B cell (primary cell): ENCODE results near the gene AKIRIN1. TPM values are rescaled to one million over a fixed set of nuclear protein-coding genes. Genes with fewer than 3 reads are reported as not detected.
"Not testable (repeated sequence)": the region's sequence is repeated elsewhere in the genome, so short reads cannot be mapped to it uniquely, and the experiment has no call there.

Experiments used
- ATAC-seq: fragments of 200-7000 bp; cut with Tn5 transposase; one replicate; pipeline ENCODE4 v1.10.0; 2021; ENCODE audit warnings: low read depth, mild to moderate bottlenecking, moderate number of reproducible peaks, moderate library complexity
- CTCF ChIA-PET: fragments of 350-600 bp; sonication (Branson Sonifier 250); formaldehyde crosslinking; loops from one replicate; lab custom pipeline; 2021; ENCODE audit warnings: antibody characterized with exemption, inconsistent platforms; lab: Charles Lee
- POLR2A ChIA-PET: fragments of 350-600 bp; sonication (Branson Sonifier 250); formaldehyde crosslinking; loops from one replicate; lab custom pipeline; 2021; ENCODE audit warnings: antibody characterized with exemption; lab: Charles Lee
- DNase-seq: peaks from one replicate; pipeline ENCODE4 v3.0.0; 2013
- H2AFZ ChIP-seq: 2 replicates; pipeline ENCODE4 v1.6.1; 2012; ENCODE audit warnings: mild to moderate bottlenecking, low read depth, low read length; ENCODE audit not compliant: insufficient read depth, poor library complexity, severe bottlenecking
- H3K27ac ChIP-seq, 2 donors: 1 replicate in 1 of 2; 2 replicates in 1 of 2; pipeline ENCODE4 v1.5.1; 2012 to 2013; ENCODE audit warnings: low read length in 2 of 2, mild to moderate bottlenecking in 2 of 2, moderate library complexity in 1 of 2
- H3K27me3 ChIP-seq, 4 experiments: fragments of 200-600 bp in 1 of 4; sonication (generic) in 1 of 4; replicated peaks in 1 of 4; 1 replicate in 2 of 4; 2 replicates in 2 of 4; pipeline versions ENCODE4 v1.6.1 to v1.7.0; 2013 to 2016; ENCODE audit warnings: low read length in 3 of 4, mild to moderate bottlenecking in 2 of 4, mixed read lengths in 1 of 4, moderate library complexity in 1 of 4; ENCODE audit not compliant: insufficient read depth in 4 of 4, control insufficient read depth in 3 of 4; ENCODE audit errors: control extremely low read depth in 1 of 4
- H3K36me3 ChIP-seq, 2 experiments: replicated peaks in 1 of 2; 1 replicate in 1 of 2; 2 replicates in 1 of 2; pipeline versions ENCODE4 v1.6.1 to v1.7.1; 2013; ENCODE audit warnings: low read length in 1 of 2; ENCODE audit not compliant: insufficient read depth in 2 of 2, control insufficient read depth in 1 of 2; ENCODE audit errors: control extremely low read depth in 1 of 2, extremely low read depth in 1 of 2
- H3K4me1 ChIP-seq, 2 donors: fragments of 200-600 bp in 1 of 2; sonication (generic) in 1 of 2; 1 replicate in 1 of 2; 2 replicates in 1 of 2; pipeline versions ENCODE4 v1.5.1 to v1.6.1; 2013 to 2017; ENCODE audit warnings: low read length in 2 of 2; ENCODE audit not compliant: control insufficient read depth in 2 of 2, insufficient read depth in 2 of 2
- H3K4me2 ChIP-seq: replicated peaks from 2 replicates; pipeline ENCODE3; 2012; ENCODE audit warnings: mild to moderate bottlenecking, low read depth, low read length; ENCODE audit not compliant: poor library complexity, severe bottlenecking
- H3K4me3 ChIP-seq, 5 experiments: fragments of 200-600 bp in 1 of 5; sonication (generic) in 1 of 5; 1 replicate in 3 of 5; 2 replicates in 2 of 5; pipeline versions ENCODE4 v1.5.1 to v1.7.0; 2011 to 2016; ENCODE audit warnings: low read length in 4 of 5, mild to moderate bottlenecking in 4 of 5, low read depth in 2 of 5, control low read depth in 1 of 5, moderate library complexity in 1 of 5; ENCODE audit not compliant: insufficient read depth in 1 of 5; ENCODE audit errors: control extremely low read depth in 1 of 5, extremely low read depth in 1 of 5
- H3K79me2 ChIP-seq: fragments of 200-600 bp; sonication (generic); one replicate; pipeline ENCODE4 v1.6.0; 2016; ENCODE audit warnings: low read length; ENCODE audit not compliant: control insufficient read depth, insufficient read depth
- H3K9ac ChIP-seq: fragments of 200-600 bp; sonication (generic); 2 replicates; pipeline ENCODE4 v1.6.1; 2017; ENCODE audit warnings: mild to moderate bottlenecking, low read length, moderate library complexity
- H3K9me3 ChIP-seq, 3 donors: one replicate each; pipeline versions ENCODE4 v1.6.1 to v1.7.1; 2013; ENCODE audit warnings: low read length in 2 of 3; ENCODE audit not compliant: control insufficient read depth in 2 of 3, insufficient read depth in 1 of 3; ENCODE audit errors: control extremely low read depth in 1 of 3
- H4K20me1 ChIP-seq: 2 replicates; pipeline ENCODE4 v1.6.0; 2012; ENCODE audit warnings: mild to moderate bottlenecking, low read length; ENCODE audit not compliant: insufficient read depth, control insufficient read depth, poor library complexity, severe bottlenecking
- H3K27ac Mint-ChIP-seq: one replicate; pipeline ENCODE4 v1.8.0; 2021; ENCODE audit warnings: mixed read lengths
- H3K27me3 Mint-ChIP-seq: one replicate; pipeline ENCODE4 v1.8.0; 2021; ENCODE audit warnings: mixed read lengths
- H3K4me1 Mint-ChIP-seq: one replicate; pipeline ENCODE4 v1.8.0; 2021; ENCODE audit warnings: mixed read lengths
- H3K4me3 Mint-ChIP-seq: one replicate; pipeline ENCODE4 v1.8.0; 2021; ENCODE audit warnings: mixed read lengths
- H3K9me3 Mint-ChIP-seq: one replicate; pipeline ENCODE4 v1.8.0; 2022; ENCODE audit warnings: mixed read lengths; ENCODE audit not compliant: insufficient read depth
- CTCF ChIP-seq: fragments of 200-600 bp; IDR thresholded peaks from one replicate; pipeline ENCODE4 v1.8.0; 2022; ENCODE audit warnings: antibody characterized with exemption, mild to moderate bottlenecking
- EZH2 ChIP-seq: IDR thresholded peaks from 2 replicates; pipeline ENCODE4 v1.6.1; 2012; ENCODE audit warnings: borderline replicate concordance, low read depth, mild to moderate bottlenecking, moderate library complexity, low read length; ENCODE audit not compliant: insufficient read depth, poor library complexity, severe bottlenecking
- WGBS: methylation state at CpG from one replicate; pipeline ENCODE4 v1.1.5; 2013; ENCODE audit warnings: missing lambda C conversion rate; ENCODE audit not compliant: insufficient coverage; 5-methylcytosine and 5-hydroxymethylcytosine counted together
- intact Hi-C: fragments of 100-400 bp; cut with micrococcal nuclease; formaldehyde crosslinking; loops from one replicate; pipeline ENCODE4 v1.10.0; 2022
- polyA plus RNA-seq: library from polyadenylated mRNA; depleted of rRNA; stranded (reverse); fragments of >200 nt; gene quantifications from 2 replicates; pipeline ENCODE4 v1.2.3, GENCODE V29; 2012
- total RNA-seq, 2 donors: library from RNA; stranded (reverse); fragments of 120-200 nt in 1 of 2; gene quantifications; 1 replicate in 1 of 2; 2 replicates in 1 of 2; pipeline versions ENCODE4 v1.2.3 to v1.2.4, GENCODE V29; 2013 to 2022

AKIRIN1 gene
- total and polyA plus RNA-seq, 2 donors (not counting 1 experiment from before 2014, with no cell fraction given): 36.5 to 59.7 TPM

GRCh38 chr1:39016604-39017171 lies 25.6 kb downstream of the AKIRIN1 start:
- no peaks in the 10 kb centered on the region for H3K4me1 Mint-ChIP-seq
- Histone ChIP-seq H3K27ac (no peak overlapping the region), H3K79me2 (no peaks in the 10 kb centered on the region), H3K4me1 (no peaks in the 10 kb centered on the region), H3K27me3 (no peaks in the 10 kb centered on the region), H3K9me3 (no peaks in the 10 kb centered on the region), H3K36me3 (peaks cover 0 to 2% of the 10 kb centered on the region in 2 experiments), H4K20me1 (no peaks in the 10 kb centered on the region), H3K4me3 (no peak overlapping the region), H3K9ac (no peak overlapping the region), H3K4me2 (no peak overlapping the region), H2AFZ (no peak overlapping the region)
- DNase-seq (no peak), ATAC-seq (no peak)
- intact Hi-C loops: no loop called here
- no peak overlapping the region for H3K4me3 Mint-ChIP-seq
- no peak for TF ChIP-seq CTCF
- TF ChIP-seq EZH2: no peak
- ChIA-PET POLR2A (no interaction called here), CTCF (no interaction called here)
- 94% methylated on average over 4 of the region's 10 CpGs for WGBS
- H3K9me3 Mint-ChIP-seq: no peaks in the 10 kb centered on the region
- no peak overlapping the region for H3K27ac Mint-ChIP-seq
- no peaks in the 10 kb centered on the region for H3K27me3 Mint-ChIP-seq

GRCh38 chr1:39017266-39017665 lies 26.2 kb downstream of the AKIRIN1 start:
- Histone ChIP-seq H3K9me3 (no peaks in the 10 kb centered on the region), H3K27me3 (no peaks in the 10 kb centered on the region), H3K4me1 (no peaks in the 10 kb centered on the region), H3K4me3 (no peak overlapping the region), H2AFZ (no peak overlapping the region), H4K20me1 (no peaks in the 10 kb centered on the region), H3K9ac (no peak overlapping the region), H3K4me2 (no peak overlapping the region), H3K27ac (no peak overlapping the region), H3K79me2 (no peaks in the 10 kb centered on the region), H3K36me3 (peaks cover 0 to 2% of the 10 kb centered on the region in 2 experiments)
- no peaks in the 10 kb centered on the region for H3K9me3 Mint-ChIP-seq
- DNase-seq (no peak), ATAC-seq (no peak)
- no peaks in the 10 kb centered on the region for H3K4me1 Mint-ChIP-seq
- CTCF ChIA-PET: no interaction called here
- H3K27me3 Mint-ChIP-seq: no peaks in the 10 kb centered on the region
- TF ChIP-seq EZH2 (no peak), CTCF (no peak)
- WGBS: 96% methylated on average over 5 of the region's 5 CpGs
- H3K27ac Mint-ChIP-seq: no peak overlapping the region
- no peak overlapping the region for H3K4me3 Mint-ChIP-seq
- POLR2A ChIA-PET: no interaction called here
- intact Hi-C loops: no loop called here

GRCh38 chr1:39020494-39020893 lies 29.4 kb downstream of the AKIRIN1 start:
- H3K9me3 Mint-ChIP-seq, H3K4me1 ChIP-seq, DNase-seq, H3K36me3 ChIP-seq, H3K4me3 ChIP-seq, ATAC-seq, H3K79me2 ChIP-seq, H3K4me1 Mint-ChIP-seq, H3K4me2 ChIP-seq, H3K27ac ChIP-seq, H2AFZ ChIP-seq, CTCF ChIA-PET, H3K9me3 ChIP-seq, H3K9ac ChIP-seq, H3K27ac Mint-ChIP-seq, POLR2A ChIA-PET, H4K20me1 ChIP-seq, H3K27me3 Mint-ChIP-seq, H3K27me3 ChIP-seq, H3K4me3 Mint-ChIP-seq: not testable (repeated sequence)
- intact Hi-C loops: loop anchor here (10.0 kb wide), 1 partner anchor 84 kb away; no protein-coding TSS in a partner anchor
- no CpG with 5 or more reads among the region's 1 CpG for WGBS
